HCT116 (cell line): ENCODE data around the gene TIGAR. TPM values are rescaled to one million over a fixed set of nuclear protein-coding genes. Genes with fewer than 3 reads are reported as not detected.

ENCODE experiments used
- ATAC-seq: fragments of 200-7000 bp; cut with Tn5 transposase; 2 replicates; pipeline ENCODE4 v1.9.1; 2020; ENCODE audit warnings: mild to moderate bottlenecking, moderate library complexity
- BruUV-seq: library from RNA; stranded (reverse); fragments of 400-500 nt; replicated peaks from 2 replicates; lab custom pipeline; 2021; lab: Mats Ljungman, UMichigan
- CTCF ChIA-PET: fragments of 300-600 bp; sonication (Branson Sonifier 250); formaldehyde crosslinking; loops from one replicate; lab custom pipeline; 2021; ENCODE audit warnings: antibody characterized with exemption; lab: Charles Lee
- POLR2A ChIA-PET: fragments of 300-600, 350-600 bp; sonication (Branson Sonifier 250); formaldehyde crosslinking; loops from one replicate; lab custom pipeline; 2021; ENCODE audit warnings: antibody characterized with exemption; lab: Charles Lee
- RAD21 ChIA-PET, 2 experiments: fragments of 300-600 bp; sonication (Branson Sonifier 250); formaldehyde crosslinking; loops; one replicate each; lab custom pipeline; 2023; ENCODE audit warnings: low total read pairs in 2 of 2; ENCODE audit not compliant: uncharacterized antibody in 2 of 2, unreplicated experiment in 2 of 2, low non-redundant PET in 1 of 2; lab: Charles Lee
- DNase-seq: peaks from one replicate; pipeline ENCODE4 v3.0.0-alpha.2; 2010; ENCODE audit warnings: low read depth, low spot score
- H2AFZ ChIP-seq: fragments of 200-600 bp; shearing (Covaris generic), sonication (generic); 2 replicates; pipeline ENCODE4 v1.6.1; 2017; ENCODE audit warnings: low read depth, mixed run types, mixed read lengths, antibody characterized with exemption, low read length; ENCODE audit not compliant: poor library complexity, severe bottlenecking
- H3K27ac ChIP-seq: 2 replicates; pipeline ENCODE4 v1.5.1; 2012; ENCODE audit warnings: low read depth, low read length
- H3K27me3 ChIP-seq: fragments of 200-600 bp; sonication (generic); 2 replicates; pipeline ENCODE4 v1.6.1; 2016; ENCODE audit warnings: mixed run types, low read length, mixed read lengths; ENCODE audit not compliant: insufficient read depth
- H3K36me3 ChIP-seq, 2 experiments: fragments of 200-500 bp in 1 of 2; fragments of 200-600 bp in 1 of 2; sonication (Bioruptor generic) in 1 of 2; sonication (generic) in 1 of 2; 2 replicates each; pipeline versions ENCODE4 v1.5.1 to v1.6.1; 2014 to 2016; ENCODE audit warnings: low read length in 2 of 2, inconsistent platforms in 1 of 2, mixed read lengths in 1 of 2, mixed run types in 1 of 2; ENCODE audit not compliant: insufficient read depth in 2 of 2, control insufficient read depth in 1 of 2
- H3K4me1 ChIP-seq, 2 experiments: fragments of 200-600 bp in 1 of 2; sonication (generic) in 1 of 2; 2 replicates each; pipeline versions ENCODE4 v1.5.1 to v1.6.1; 2012 to 2017; ENCODE audit warnings: low read length in 2 of 2, inconsistent platforms in 1 of 2, mild to moderate bottlenecking in 1 of 2, mixed read lengths in 1 of 2, mixed run types in 1 of 2, moderate library complexity in 1 of 2; ENCODE audit not compliant: insufficient read depth in 2 of 2, control insufficient read depth in 1 of 2
- H3K4me2 ChIP-seq: fragments of 200-600 bp; sonication (generic); 2 replicates; pipeline ENCODE4 v1.6.1; 2017; ENCODE audit warnings: mixed run types, low read length, mixed read lengths
- H3K4me3 ChIP-seq, 2 experiments: fragments of 200-600 bp in 1 of 2; sonication (generic) in 1 of 2; replicated peaks in 1 of 2; 2 replicates each; pipeline ENCODE4 v1.5.1; 2011 to 2016; ENCODE audit warnings: low read length in 2 of 2, control low read depth in 1 of 2, low read depth in 1 of 2, mild to moderate bottlenecking in 1 of 2, mixed read lengths in 1 of 2, mixed run types in 1 of 2
- H3K79me2 ChIP-seq: fragments of 200-600 bp; sonication (generic); 2 replicates; pipeline ENCODE4 v1.6.1; 2017; ENCODE audit warnings: mild to moderate bottlenecking, mixed run types, low read length, moderate library complexity, mixed read lengths; ENCODE audit not compliant: insufficient read depth
- H3K9ac ChIP-seq: fragments of 200-600 bp; sonication (generic); 2 replicates; pipeline ENCODE4 v1.6.1; 2016; ENCODE audit warnings: low read length, mixed read lengths
- H3K9me2 ChIP-seq: fragments of 200-600 bp; sonication (generic), shearing (Covaris generic); 2 replicates; pipeline ENCODE4 v1.6.1; 2017; ENCODE audit warnings: mixed run types, mild to moderate bottlenecking, moderate library complexity; ENCODE audit not compliant: insufficient read depth
- H3K9me3 ChIP-seq, 2 experiments: fragments of 200-500 bp in 1 of 2; fragments of 200-600 bp in 1 of 2; sonication (Bioruptor generic) in 1 of 2; sonication (generic) in 1 of 2; 2 replicates each; pipeline ENCODE4 v1.6.1; 2014 to 2017; ENCODE audit warnings: low read length in 2 of 2, mixed read lengths in 2 of 2, inconsistent platforms in 1 of 2, low read depth in 1 of 2, mild to moderate bottlenecking in 1 of 2, mixed run types in 1 of 2, moderate library complexity in 1 of 2; ENCODE audit not compliant: control insufficient read depth in 1 of 2, insufficient read depth in 1 of 2
- H4K20me1 ChIP-seq: fragments of 200-600 bp; sonication (generic), shearing (Covaris generic); 2 replicates; pipeline ENCODE4 v1.6.1; 2017; ENCODE audit warnings: mixed run types, mild to moderate bottlenecking, moderate library complexity; ENCODE audit not compliant: insufficient read depth
- ATF3 ChIP-seq: IDR thresholded peaks from 2 replicates; pipeline ENCODE4 v1.6.1; 2012
- CBX3 ChIP-seq: IDR thresholded peaks from 2 replicates; pipeline ENCODE4 v1.6.1; 2012; ENCODE audit warnings: low read depth
- CEBPB ChIP-seq: IDR thresholded peaks from 2 replicates; pipeline ENCODE4 v1.6.1; 2012; ENCODE audit warnings: low read depth
- CTCF ChIP-seq, 3 experiments: fragments of 200-600 bp in 1 of 3; sonication (generic) in 1 of 3; IDR thresholded peaks in 2 of 3; conservative IDR thresholded peaks in 1 of 3; 2 replicates each; pipeline ENCODE4 v1.5.1; 2012 to 2017; ENCODE audit warnings: low read depth in 2 of 3, low read length in 2 of 3, antibody characterized with exemption in 1 of 3, borderline replicate concordance in 1 of 3, control low read depth in 1 of 3, mild to moderate bottlenecking in 1 of 3, mixed read lengths in 1 of 3, mixed run types in 1 of 3, moderate library complexity in 1 of 3; ENCODE audit not compliant: insufficient read depth in 1 of 3
- EGR1 ChIP-seq: IDR thresholded peaks from 2 replicates; pipeline ENCODE4 v1.6.1; 2012; ENCODE audit warnings: low read depth
- EZH2 ChIP-seq: fragments of 200-600 bp; sonication (generic); IDR thresholded peaks from 2 replicates; pipeline ENCODE4 v1.6.1; 2017; ENCODE audit warnings: antibody characterized with exemption, mixed run types
- MAX ChIP-seq: IDR thresholded peaks from 2 replicates; pipeline ENCODE4 v1.6.1; 2012
- POLR2A ChIP-seq: IDR thresholded peaks from 2 replicates; pipeline ENCODE4 v1.7.0; 2011; ENCODE audit warnings: borderline replicate concordance; ENCODE audit not compliant: insufficient read depth, insufficient read length; ENCODE audit errors: extremely low read depth
- RAD21 ChIP-seq: IDR thresholded peaks from 2 replicates; pipeline ENCODE4 v1.6.1; 2012; ENCODE audit warnings: low read depth, mild to moderate bottlenecking
- REST ChIP-seq: IDR thresholded peaks from 2 replicates; pipeline ENCODE4 v1.6.1; 2012; ENCODE audit warnings: low read depth
- SP1 ChIP-seq: IDR thresholded peaks from 2 replicates; pipeline ENCODE4 v1.6.1; 2012; ENCODE audit warnings: low read depth
- SRF ChIP-seq: IDR thresholded peaks from 2 replicates; pipeline ENCODE4 v1.6.1; 2012; ENCODE audit warnings: low read depth
- TCF7L2 ChIP-seq: IDR thresholded peaks from 2 replicates; pipeline ENCODE4 v1.7.0; 2011; ENCODE audit warnings: borderline replicate concordance, inconsistent platforms; ENCODE audit not compliant: insufficient read depth, insufficient read length; ENCODE audit errors: extremely low read depth
- YY1 ChIP-seq: IDR thresholded peaks from 2 replicates; pipeline ENCODE4 v1.6.1; 2011; ENCODE audit warnings: low read length, low read depth, moderate library complexity, mild to moderate bottlenecking; ENCODE audit not compliant: insufficient replicate concordance; ENCODE audit errors: extremely low read depth
- ZFX ChIP-seq: fragments of 450-650 bp; IDR thresholded peaks from 2 replicates; pipeline ENCODE4 v1.6.1; 2017
- ZNF274 ChIP-seq: fragments of 200-500 bp; sonication (Bioruptor generic); IDR thresholded peaks from 2 replicates; pipeline ENCODE4 v1.6.1; 2014; ENCODE audit warnings: mild to moderate bottlenecking, low read depth, low read length, inconsistent platforms
- intact Hi-C: fragments of 100-400 bp; cut with micrococcal nuclease; formaldehyde crosslinking; loops from 2 replicates; pipeline ENCODE4 v1.10.0; 2022
- total RNA-seq: library from RNA; stranded (reverse); gene quantifications from one replicate; pipeline ENCODE4 v1.2.1, GENCODE V29; 2021; ENCODE audit not compliant: unreplicated experiment

TIGAR gene
- total RNA-seq, 1 experiment from 2014 or later, result 13.7 TPM

DNA sequence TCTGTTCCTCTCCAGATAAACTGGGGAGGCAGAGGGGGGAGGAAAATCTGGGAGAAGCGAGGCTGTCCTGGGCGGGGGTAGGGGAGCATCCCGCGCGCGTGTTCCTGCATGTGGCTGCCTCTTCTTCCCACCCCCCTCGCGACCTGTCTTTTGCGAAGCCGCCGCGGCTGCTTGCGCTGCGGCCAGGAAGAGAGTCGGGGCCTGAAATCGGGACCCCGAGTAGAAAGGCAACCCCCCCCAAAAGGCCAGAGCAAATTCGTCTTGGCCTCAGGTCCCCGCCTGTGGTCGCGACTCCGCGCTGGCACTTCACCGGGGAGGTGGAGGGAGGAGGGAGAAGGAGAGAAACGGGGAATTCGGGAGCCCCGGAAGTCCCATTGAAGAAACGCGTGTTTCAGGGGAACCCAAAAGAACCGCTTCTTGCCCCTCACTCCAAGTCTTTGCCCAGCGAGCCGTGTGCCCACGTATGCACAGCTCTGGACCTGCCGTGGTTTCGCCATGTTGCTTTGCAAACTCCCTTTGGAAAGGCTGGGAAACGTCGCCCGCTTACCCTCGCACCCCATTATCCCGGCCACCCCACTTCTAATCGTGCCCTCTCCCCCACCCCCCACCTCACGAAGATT lies 46.5 kb upstream of the TIGAR start:
- no peak overlapping the region for H3K4me2 ChIP-seq
- no peaks in the 10 kb centered on the region for H4K20me1 ChIP-seq
- TF ChIP-seq SP1 (no peak), YY1 (no peak), CTCF (IDR thresholded peaks at IDR 0.05 in 2 of 3, conservative IDR thresholded peaks at IDR 0.05 in 1 of 3; ENCODE audit: borderline replicate concordance in 1 of 3, insufficient read depth in 1 of 3, low read depth in 2 of 3, low read length in 2 of 3) (no peak), ZNF274 (no peak), MAX (no peak), ATF3 (no peak), RAD21 (no peak), EGR1 (no peak), POLR2A (no peak), EZH2 (no peak), SRF (no peak), CBX3 (no peak), ZFX (no peak), CEBPB (no peak), TCF7L2 (no peak), REST (no peak)
- H2AFZ ChIP-seq, result no peak overlapping the region
- ChIA-PET POLR2A (no interaction called here), CTCF (no interaction called here), RAD21 (no interaction called here)
- intact Hi-C loops, result loop anchor here (5.0 to 10.0 kb wide), 2 partner anchors 237 to 470 kb away; no protein-coding TSS in a partner anchor
- peaks cover 43% of the 10 kb centered on the region for H3K27me3 ChIP-seq
- no peaks in the 10 kb centered on the region for H3K36me3 ChIP-seq
- no peak overlapping the region for H3K9ac ChIP-seq
- no TSS peak for BruUV-seq
- H3K9me3 ChIP-seq, result no peaks in the 10 kb centered on the region
- peaks cover 5 to 17% of the 10 kb centered on the region in 2 experiments; a peak in 3 of 4 replicates for H3K4me1 ChIP-seq
- H3K79me2 ChIP-seq, result no peaks in the 10 kb centered on the region
- H3K27ac ChIP-seq, result no peak overlapping the region
- no peaks in the 10 kb centered on the region for H3K9me2 ChIP-seq
- ATAC-seq (no peak), DNase-seq (no peak)
- no peak overlapping the region for H3K4me3 ChIP-seq
